ENCODE measurements around the gene PAPPA2. TPM values are rescaled to one million over a fixed set of nuclear protein-coding genes. Genes with fewer than 3 reads are reported as not detected.

PAPPA2 gene
- total and polyA plus RNA-seq, 7 donors: 0.05 to 1.1 (median 0.06) TPM; not detected in 2

DNA sequence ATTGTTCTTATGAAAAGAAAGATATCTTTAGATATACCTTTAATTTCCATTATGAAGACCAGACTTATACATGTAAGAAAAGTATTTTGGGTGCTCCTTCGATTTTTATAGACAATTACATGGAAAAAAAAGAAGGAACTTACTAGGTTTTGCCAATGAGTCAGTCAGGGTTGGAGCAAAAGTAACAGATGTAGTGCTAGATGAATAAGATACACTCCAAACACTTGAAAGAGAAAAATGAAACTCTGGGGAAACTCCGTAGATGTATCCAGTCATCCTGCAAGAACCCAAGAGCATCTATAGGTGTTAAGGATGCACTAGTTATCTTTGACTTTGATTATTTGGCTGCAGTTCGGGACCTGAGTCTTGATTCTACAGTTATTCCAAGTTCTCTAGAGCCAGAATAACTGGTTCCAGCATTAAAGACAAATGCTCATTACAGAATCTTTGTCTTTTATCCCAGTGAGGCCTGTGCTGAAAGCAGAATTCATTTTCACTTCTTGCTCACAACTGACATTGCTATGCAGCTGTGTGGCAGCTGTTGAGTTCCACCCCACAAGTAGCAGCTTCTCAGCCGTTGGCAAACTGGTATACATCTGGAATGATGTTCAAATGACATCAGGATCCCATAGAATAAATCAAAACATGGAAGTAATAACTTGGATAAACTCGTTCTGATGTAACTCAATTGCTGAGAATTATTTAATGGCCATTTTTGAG lies 375.5 kb downstream of the PAPPA2 start:
- H3K4me3 ChIP-seq: no peak overlapping the region
- 39 to 49% (median 40%) methylated on average over 5 of the region's 5 CpGs for WGBS, 3 donors
- H3K27me3 ChIP-seq (ENCODE audit: insufficient read depth in 3 of 3, low read length in 2 of 3): no peaks in the 10 kb centered on the region
- H3K27ac ChIP-seq: no peak overlapping the region
- ATAC-seq: no peak
- no peaks in the 10 kb centered on the region for H3K9me3 ChIP-seq
- no peaks in the 10 kb centered on the region for H3K36me3 ChIP-seq (ENCODE audit: insufficient read depth in 1 of 2, low read depth in 1 of 2)
- TF ChIP-seq, protein P1, sequence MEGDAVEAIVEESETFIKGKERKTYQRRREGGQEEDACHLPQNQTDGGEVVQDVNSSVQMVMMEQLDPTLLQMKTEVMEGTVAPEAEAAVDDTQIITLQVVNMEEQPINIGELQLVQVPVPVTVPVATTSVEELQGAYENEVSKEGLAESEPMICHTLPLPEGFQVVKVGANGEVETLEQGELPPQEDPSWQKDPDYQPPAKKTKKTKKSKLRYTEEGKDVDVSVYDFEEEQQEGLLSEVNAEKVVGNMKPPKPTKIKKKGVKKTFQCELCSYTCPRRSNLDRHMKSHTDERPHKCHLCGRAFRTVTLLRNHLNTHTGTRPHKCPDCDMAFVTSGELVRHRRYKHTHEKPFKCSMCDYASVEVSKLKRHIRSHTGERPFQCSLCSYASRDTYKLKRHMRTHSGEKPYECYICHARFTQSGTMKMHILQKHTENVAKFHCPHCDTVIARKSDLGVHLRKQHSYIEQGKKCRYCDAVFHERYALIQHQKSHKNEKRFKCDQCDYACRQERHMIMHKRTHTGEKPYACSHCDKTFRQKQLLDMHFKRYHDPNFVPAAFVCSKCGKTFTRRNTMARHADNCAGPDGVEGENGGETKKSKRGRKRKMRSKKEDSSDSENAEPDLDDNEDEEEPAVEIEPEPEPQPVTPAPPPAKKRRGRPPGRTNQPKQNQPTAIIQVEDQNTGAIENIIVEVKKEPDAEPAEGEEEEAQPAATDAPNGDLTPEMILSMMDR (IDR thresholded peaks at IDR 0.05): no peak
- H3K4me1 ChIP-seq: no peaks in the 10 kb centered on the region
- intact Hi-C loops (cut with DNase I): no loop called here
- no peak for DNase-seq

DNA sequence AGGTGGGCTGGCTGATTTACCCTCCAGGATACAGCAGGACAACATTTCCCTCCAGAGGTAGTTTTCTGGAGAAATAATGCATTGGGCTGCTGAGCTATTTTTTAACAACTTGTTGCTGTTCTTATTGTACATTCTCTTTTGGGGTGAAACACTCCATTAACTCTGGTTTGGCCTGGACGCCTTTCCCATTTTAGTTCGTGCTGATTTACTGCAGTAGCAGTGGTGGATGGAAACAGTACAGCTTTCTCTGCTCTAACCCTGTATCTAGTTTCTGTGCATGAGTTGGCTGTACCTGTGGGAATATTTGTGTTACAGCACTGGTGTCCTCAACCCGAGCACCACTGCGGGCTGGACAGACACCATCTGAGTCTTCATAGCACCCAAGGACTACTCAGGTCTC lies 376.2 kb downstream of the PAPPA2 start:
- H3K36me3 ChIP-seq (ENCODE audit: insufficient read depth in 1 of 2, low read depth in 1 of 2): no peaks in the 10 kb centered on the region
- H3K9me3 ChIP-seq: no peaks in the 10 kb centered on the region
- ATAC-seq: no peak
- no peak for DNase-seq
- H3K27me3 ChIP-seq (ENCODE audit: insufficient read depth in 3 of 3, low read length in 2 of 3): no peaks in the 10 kb centered on the region
- intact Hi-C loops (cut with DNase I): no loop called here
- no peak overlapping the region for H3K4me3 ChIP-seq
- H3K4me1 ChIP-seq: no peaks in the 10 kb centered on the region
- WGBS, 3 donors: 41 to 88% (median 59%) methylated on average over 4 of the region's 4 CpGs
- TF ChIP-seq, protein P1 (IDR thresholded peaks at IDR 0.05): no peak
- H3K27ac ChIP-seq: no peak overlapping the region

DNA sequence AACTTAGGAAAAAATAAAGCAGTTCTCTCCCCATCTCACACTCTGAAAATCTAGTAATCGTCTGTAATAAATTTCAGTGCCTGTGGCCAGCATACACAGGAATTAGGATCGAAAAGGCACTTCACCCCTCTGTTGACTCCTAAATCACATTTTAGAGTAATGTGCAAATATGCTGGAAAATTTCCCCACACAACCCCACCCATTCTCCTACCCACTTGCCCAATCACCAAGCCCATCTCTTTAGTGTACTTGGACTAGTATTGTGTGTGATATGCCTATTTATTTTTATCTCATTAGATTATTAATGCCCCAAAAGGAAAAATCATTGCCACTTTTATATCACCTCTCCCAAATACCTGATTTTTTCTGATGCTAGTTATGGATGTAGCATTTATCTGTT lies 378.3 kb downstream of the PAPPA2 start:
- 43 to 52% (median 44%) methylated on average over 2 of the region's 2 CpGs for WGBS, 3 donors
- H3K9me3 ChIP-seq: no peaks in the 10 kb centered on the region
- no peak overlapping the region for H3K4me3 ChIP-seq
- TF ChIP-seq, protein P1 (IDR thresholded peaks at IDR 0.05): no peak
- no peaks in the 10 kb centered on the region for H3K36me3 ChIP-seq (ENCODE audit: insufficient read depth in 1 of 2, low read depth in 1 of 2)
- H3K4me1 ChIP-seq: no peaks in the 10 kb centered on the region
- DNase-seq (no peak), ATAC-seq (no peak)
- intact Hi-C loops (cut with DNase I): loop anchor here (5.0 to 10.0 kb wide), 3 partner anchors 284 to 1566 kb away; no protein-coding TSS in a partner anchor
- no peaks in the 10 kb centered on the region for H3K27me3 ChIP-seq (ENCODE audit: insufficient read depth in 3 of 3, low read length in 2 of 3)
- no peak overlapping the region for H3K27ac ChIP-seq

DNA sequence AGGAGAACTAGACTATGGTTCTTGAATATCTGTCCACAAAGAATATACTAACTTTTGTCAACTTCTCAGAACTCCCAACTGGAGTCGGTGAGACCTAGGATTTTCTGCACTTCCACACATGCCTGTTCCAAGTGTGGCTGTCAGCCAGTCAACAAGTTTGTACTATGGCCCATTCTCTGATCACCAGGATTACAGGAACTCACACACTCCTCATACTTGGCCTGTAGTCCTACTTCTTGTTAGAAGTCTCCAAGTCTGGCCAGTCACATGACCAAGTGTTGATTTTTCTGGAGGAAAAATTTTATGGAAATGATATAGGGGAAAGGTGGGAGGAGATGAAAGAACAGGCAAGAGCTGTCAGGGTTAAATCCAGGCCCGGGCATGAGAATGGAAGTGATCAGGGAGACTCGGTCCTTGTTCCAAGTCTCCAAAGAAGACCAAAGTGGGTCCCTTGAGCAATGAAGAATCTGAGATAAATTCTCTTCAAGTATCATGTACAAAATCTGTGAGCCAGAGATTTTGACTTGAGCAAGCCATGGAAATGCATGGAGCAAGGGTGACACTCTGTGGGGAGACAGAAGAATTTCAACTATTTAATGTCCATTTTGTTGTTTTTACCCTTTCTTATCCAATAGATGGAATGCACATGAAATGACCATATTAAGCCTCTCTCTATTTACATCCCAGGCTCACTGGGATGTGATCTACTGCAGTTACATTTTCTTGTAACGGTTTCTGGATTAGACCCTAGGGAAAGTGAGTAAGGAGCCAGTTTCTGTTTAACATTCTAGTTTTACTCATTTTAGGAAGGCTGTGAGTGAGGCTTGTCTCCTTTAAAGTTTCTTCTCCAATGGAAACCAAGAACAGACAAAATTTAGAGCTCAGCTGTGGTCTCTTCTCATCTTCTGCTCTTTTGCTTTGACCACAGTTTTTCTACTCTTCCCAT lies 380.6 kb downstream of the PAPPA2 start:
- peak in 1 of 2 donors; percentile 13 for DNase-seq
- Histone ChIP-seq H3K27ac (no peak overlapping the region), H3K27me3 (ENCODE audit: insufficient read depth in 3 of 3, low read length in 2 of 3) (no peaks in the 10 kb centered on the region), H3K9me3 (no peaks in the 10 kb centered on the region), H3K4me3 (no peak overlapping the region), H3K4me1 (no peaks in the 10 kb centered on the region), H3K36me3 (ENCODE audit: insufficient read depth in 1 of 2, low read depth in 1 of 2) (no peaks in the 10 kb centered on the region)
- peak; percentile 52 to 71 (median 59) for ATAC-seq
- TF ChIP-seq, protein P1 (IDR thresholded peaks at IDR 0.05): peak; percentile 72
- WGBS, 3 donors: 17 to 19% (median 18%) methylated on average over 4 of the region's 4 CpGs
- intact Hi-C loops (cut with DNase I): loop anchor here (1.0 to 10.0 kb wide), 5 partner anchors 284 to 1569 kb away; no protein-coding TSS in a partner anchor
